Activated T-cell treated with anti-CD3 and anti-CD28 coated beads, Interleukin-2, amount 50 U/mL, for 24 hours (primary cell): Measurements from ENCODE around the gene GNA12.
A peak's percentile ranks its signal among the peaks of the same experiment; 100 is the strongest.
"Not testable (repeated sequence)": the region's sequence is repeated elsewhere in the genome, so short reads cannot be mapped to it uniquely, and the experiment has no call there.

ENCODE experiments used
- DNase-seq: peaks from one replicate; pipeline ENCODE4 v3.0.0-alpha.2; 2020
- H3K27ac Mint-ChIP-seq: 2 replicates; pipeline ENCODE4 v1.8.0; 2020; ENCODE audit warnings: mild to moderate bottlenecking, mixed read lengths
- H3K27me3 Mint-ChIP-seq: 2 replicates; pipeline ENCODE4 v1.8.0; 2020; ENCODE audit warnings: mixed read lengths
- H3K36me3 Mint-ChIP-seq: 2 replicates; pipeline ENCODE4 v1.8.0; 2020; ENCODE audit warnings: low read depth, mixed read lengths
- H3K4me1 Mint-ChIP-seq: 2 replicates; pipeline ENCODE4 v1.8.0; 2020; ENCODE audit warnings: low read depth, mixed read lengths
- H3K4me3 Mint-ChIP-seq: 2 replicates; pipeline ENCODE4 v1.8.0; 2020; ENCODE audit warnings: mild to moderate bottlenecking, moderate library complexity, mixed read lengths
- H3K9me3 Mint-ChIP-seq: 2 replicates; pipeline ENCODE4 v1.8.0; 2020; ENCODE audit warnings: mixed read lengths

Gene GNA12

DNA sequence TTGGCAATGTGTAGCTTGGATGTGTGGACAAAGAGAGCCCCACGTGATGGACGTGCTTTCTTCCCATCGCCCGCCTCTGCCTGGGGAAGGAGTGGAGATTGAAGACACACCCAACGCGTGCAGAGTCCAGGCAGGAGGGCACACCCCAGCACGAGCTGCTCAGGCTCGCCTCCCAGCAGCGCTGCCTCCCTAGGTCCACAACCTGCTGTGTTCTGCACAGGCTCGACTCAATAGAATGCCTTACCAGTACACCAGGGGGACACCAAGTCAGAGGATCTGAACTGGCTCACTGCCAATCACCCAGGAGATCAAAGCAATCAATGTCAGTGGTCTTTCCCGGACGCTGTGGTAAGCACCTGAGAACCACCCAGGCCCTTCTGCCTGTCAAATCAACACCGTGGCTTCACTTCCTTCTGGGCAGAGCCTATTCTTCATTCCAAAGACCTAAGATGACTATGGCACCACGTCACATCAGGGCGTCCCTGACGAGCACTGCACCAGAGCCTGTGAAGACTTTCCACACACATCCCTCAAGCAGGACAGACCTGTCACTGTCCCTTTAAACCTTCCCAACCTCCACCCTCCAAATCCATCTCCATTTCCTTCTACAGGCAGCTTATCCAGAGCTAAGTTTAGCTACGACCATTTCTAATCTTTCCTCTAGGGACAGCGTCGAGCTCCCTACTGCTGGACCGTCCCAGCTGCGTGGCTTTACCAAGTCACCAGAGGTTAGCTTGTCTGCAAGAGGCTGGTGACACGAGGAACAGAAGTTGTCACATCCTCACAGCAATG, 83.8 kb downstream of the GNA12 start:
- peaks cover 5% of the 10 kb centered on the region for H3K9me3 Mint-ChIP-seq
- no peak overlapping the region for H3K4me3 Mint-ChIP-seq
- peaks cover 38% of the 10 kb centered on the region for H3K36me3 Mint-ChIP-seq
- DNase-seq, result no peak
- no peaks in the 10 kb centered on the region for H3K27me3 Mint-ChIP-seq
- H3K4me1 Mint-ChIP-seq, result peaks cover 55% of the 10 kb centered on the region
- peak overlapping the region; percentile 70 for H3K27ac Mint-ChIP-seq

GRCh38 chr7:2759736-2760097, 84.4 kb downstream of the GNA12 start:
- peaks cover 57% of the 10 kb centered on the region for H3K4me1 Mint-ChIP-seq
- peak overlapping the region; percentile 34 for H3K27ac Mint-ChIP-seq
- no peak for DNase-seq
- H3K36me3 Mint-ChIP-seq, result peaks cover 42% of the 10 kb centered on the region
- H3K27me3 Mint-ChIP-seq, result no peaks in the 10 kb centered on the region
- H3K9me3 Mint-ChIP-seq, result peaks cover 5% of the 10 kb centered on the region
- no peak overlapping the region for H3K4me3 Mint-ChIP-seq

DNA sequence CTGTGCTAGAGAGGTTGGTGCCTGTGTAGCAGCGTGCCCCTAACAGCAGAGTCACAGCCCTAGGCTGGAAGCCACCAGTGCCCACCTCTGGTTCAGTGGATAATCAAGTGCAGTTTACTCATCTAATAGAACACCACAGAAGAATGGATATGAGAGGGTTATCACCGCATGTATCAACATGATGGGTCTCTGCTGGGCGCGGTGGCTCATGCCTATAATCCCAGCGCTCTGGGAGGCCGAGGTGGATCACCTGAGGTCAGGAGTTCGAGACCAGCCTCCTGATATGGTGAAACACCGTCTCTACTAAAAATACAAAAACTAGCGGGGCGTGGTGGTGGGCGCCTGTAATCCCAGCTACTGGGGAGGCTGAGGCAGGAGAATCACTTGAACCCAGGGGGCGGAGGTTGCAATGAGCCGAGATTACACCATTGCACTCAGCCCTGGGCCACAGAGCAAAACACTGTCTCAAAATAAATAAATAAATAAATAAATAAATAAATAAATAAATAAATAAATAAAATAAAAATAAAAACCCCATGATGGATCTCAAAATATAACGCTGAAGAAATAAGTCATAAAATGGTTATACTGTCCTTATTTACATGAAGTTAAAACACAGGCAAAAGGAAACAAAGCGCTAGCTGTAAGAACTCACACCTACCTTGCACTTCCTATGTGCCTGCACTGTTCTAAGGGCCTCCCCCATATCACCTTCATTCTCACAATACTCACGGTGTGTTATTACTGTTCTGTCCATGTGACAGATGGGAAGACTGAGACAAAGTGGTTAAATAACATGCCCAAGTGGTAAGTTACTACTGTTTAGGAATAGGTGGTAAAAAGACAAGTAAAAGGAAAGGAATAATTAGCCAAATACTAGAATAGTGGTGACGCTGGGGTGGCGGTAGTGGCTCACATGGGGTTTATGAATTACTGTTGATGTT, 85.2 kb downstream of the GNA12 start:
- Mint-ChIP-seq H3K27ac (peak overlapping the region; percentile 98), H3K4me1 (peaks cover 57% of the 10 kb centered on the region), H3K9me3 (peaks cover 5% of the 10 kb centered on the region), H3K27me3 (no peaks in the 10 kb centered on the region), H3K36me3 (peaks cover 41% of the 10 kb centered on the region), H3K4me3 (peak overlapping the region; percentile 70)
- DNase-seq, result no peak

- H3K36me3 Mint-ChIP-seq, result peaks cover 41% of the 10 kb centered on the region
- H3K27me3 Mint-ChIP-seq, result no peaks in the 10 kb centered on the region
- H3K4me1 Mint-ChIP-seq, result peaks cover 57% of the 10 kb centered on the region
- peak overlapping the region; percentile 98 for H3K27ac Mint-ChIP-seq
- peaks cover 5% of the 10 kb centered on the region for H3K9me3 Mint-ChIP-seq
- peak; percentile 77 for DNase-seq
- H3K4me3 Mint-ChIP-seq, result peak overlapping the region; percentile 70
Observed at GRCh38 chr7:2757904-2758672, 86.0 kb downstream of the GNA12 start.

DNA sequence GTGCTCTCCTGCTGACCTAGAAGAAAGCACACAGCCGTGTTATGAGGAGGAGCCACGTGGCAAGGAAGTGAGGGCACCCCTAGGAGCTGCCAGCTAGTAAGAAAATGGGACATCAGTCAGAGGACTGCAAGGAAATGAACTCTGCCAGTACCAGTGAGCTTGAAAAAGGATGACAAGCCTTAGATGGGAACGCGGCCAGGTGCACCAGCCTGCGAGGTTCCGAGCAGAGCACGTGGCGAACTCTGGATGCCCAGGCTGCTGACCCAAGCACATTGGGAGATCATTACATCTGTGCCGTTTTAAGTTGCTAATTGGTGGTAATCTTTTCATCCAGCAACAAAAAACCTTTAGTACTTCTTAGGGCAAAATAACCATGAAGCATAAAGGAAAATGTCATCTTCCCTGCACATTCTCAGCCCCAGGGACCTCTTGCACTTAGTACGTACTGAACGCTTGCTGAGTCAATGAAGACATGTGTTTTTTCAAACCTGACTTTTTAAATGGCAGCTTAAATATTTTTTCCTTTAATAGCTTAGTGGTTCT, 86.7 kb downstream of the GNA12 start:
- no peaks in the 10 kb centered on the region for H3K27me3 Mint-ChIP-seq
- H3K27ac Mint-ChIP-seq, result peak overlapping the region; percentile 98
- H3K36me3 Mint-ChIP-seq, result peaks cover 41% of the 10 kb centered on the region
- H3K9me3 Mint-ChIP-seq, result peaks cover 5% of the 10 kb centered on the region
- H3K4me1 Mint-ChIP-seq, result peaks cover 57% of the 10 kb centered on the region
- H3K4me3 Mint-ChIP-seq, result peak overlapping the region; percentile 70
- no peak for DNase-seq

- Mint-ChIP-seq H3K36me3 (peaks cover 29% of the 10 kb centered on the region), H3K27ac (no peak overlapping the region)
- no peak for DNase-seq
Observed at GRCh38 chr7:2755531-2755930, 88.6 kb downstream of the GNA12 start.

GRCh38 chr7:2754912-2755311, 89.2 kb downstream of the GNA12 start:
- Mint-ChIP-seq H3K27ac (no peak overlapping the region), H3K4me3 (no peak overlapping the region), H3K36me3 (peaks cover 27% of the 10 kb centered on the region), H3K9me3 (peaks cover 5% of the 10 kb centered on the region), H3K27me3 (no peaks in the 10 kb centered on the region), H3K4me1 (peaks cover 41% of the 10 kb centered on the region)
- no peak for DNase-seq

More at GRCh38 chr7:2755531-2755930, 88.6 kb downstream of the GNA12 start:
- Mint-ChIP-seq H3K4me1 (peaks cover 47% of the 10 kb centered on the region), H3K9me3 (peaks cover 5% of the 10 kb centered on the region), H3K27me3 (no peaks in the 10 kb centered on the region), H3K4me3 (no peak overlapping the region)

DNA sequence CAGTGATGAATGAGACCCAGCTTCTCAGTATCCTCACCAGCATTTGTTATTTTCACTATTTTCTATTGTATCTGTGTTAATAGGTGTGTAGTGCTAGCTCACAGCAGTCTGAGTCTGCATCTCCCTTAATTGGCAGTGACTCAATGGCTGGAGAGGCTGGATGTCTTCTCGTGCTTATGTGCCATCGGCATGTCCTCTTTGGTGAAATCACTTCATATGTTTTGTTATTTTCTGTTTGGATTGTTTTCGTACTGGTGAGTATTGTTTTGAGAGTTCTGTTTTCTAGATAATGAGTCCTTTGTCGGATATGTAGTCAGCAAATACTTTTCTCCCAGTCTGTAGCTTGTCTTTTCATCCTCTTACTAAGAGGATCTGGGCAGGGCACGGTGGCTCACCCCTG, 90.0 kb downstream of the GNA12 start:
- peaks cover 32% of the 10 kb centered on the region for H3K4me1 Mint-ChIP-seq
- H3K9me3 Mint-ChIP-seq, result peaks cover 5% of the 10 kb centered on the region
- no peaks in the 10 kb centered on the region for H3K27me3 Mint-ChIP-seq
- DNase-seq, result no peak
- H3K36me3 Mint-ChIP-seq, result peaks cover 28% of the 10 kb centered on the region
- no peak overlapping the region for H3K4me3 Mint-ChIP-seq
- no peak overlapping the region for H3K27ac Mint-ChIP-seq

GRCh38 chr7:2753148-2753547, 91.0 kb downstream of the GNA12 start:
- DNase-seq, result no peak
- H3K4me3 Mint-ChIP-seq, result no peak overlapping the region
- H3K27ac Mint-ChIP-seq, result no peak overlapping the region
- peaks cover 25% of the 10 kb centered on the region for H3K36me3 Mint-ChIP-seq
- no peaks in the 10 kb centered on the region for H3K27me3 Mint-ChIP-seq
- H3K9me3 Mint-ChIP-seq, result no peaks in the 10 kb centered on the region
- H3K4me1 Mint-ChIP-seq, result peaks cover 25% of the 10 kb centered on the region

GRCh38 chr7:2751086-2751485, 93.0 kb downstream of the GNA12 start:
- H3K36me3 Mint-ChIP-seq, result peaks cover 14% of the 10 kb centered on the region
- H3K27ac Mint-ChIP-seq, result no peak overlapping the region
- no peaks in the 10 kb centered on the region for H3K9me3 Mint-ChIP-seq
- peaks cover 7% of the 10 kb centered on the region for H3K4me1 Mint-ChIP-seq
- no peak overlapping the region for H3K4me3 Mint-ChIP-seq
- H3K27me3 Mint-ChIP-seq, result no peaks in the 10 kb centered on the region
- no peak for DNase-seq

DNA sequence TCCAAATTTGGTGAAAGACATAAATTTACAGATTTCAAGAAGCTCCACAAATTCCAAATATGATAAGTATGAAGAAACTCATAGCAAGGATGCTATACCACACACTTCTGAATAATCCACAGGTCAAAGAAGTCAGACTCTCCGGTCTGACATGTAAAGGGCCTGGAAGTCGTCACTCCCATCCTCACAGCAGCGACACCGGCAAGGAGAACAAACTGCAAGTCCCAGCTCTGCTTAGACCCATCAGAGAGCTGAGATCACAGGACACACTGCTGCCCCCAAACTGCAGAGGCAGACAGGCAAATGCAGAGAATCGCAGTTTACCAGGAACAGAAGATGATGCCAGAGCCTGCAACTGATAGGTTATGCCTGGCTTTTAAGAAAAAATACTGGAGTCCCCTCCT, 94.1 kb downstream of the GNA12 start:
- Mint-ChIP-seq H3K9me3 (no peaks in the 10 kb centered on the region), H3K36me3 (peaks cover 4% of the 10 kb centered on the region), H3K27ac (no peak overlapping the region), H3K4me1 (peaks cover under 1% of the 10 kb centered on the region), H3K27me3 (no peaks in the 10 kb centered on the region), H3K4me3 (no peak overlapping the region)
- DNase-seq, result peak; percentile 7

GRCh38 chr7:2748684-2749083, 95.4 kb downstream of the GNA12 start:
- H3K27me3 Mint-ChIP-seq, H3K36me3 Mint-ChIP-seq, H3K27ac Mint-ChIP-seq, H3K4me3 Mint-ChIP-seq, H3K9me3 Mint-ChIP-seq, DNase-seq, H3K4me1 Mint-ChIP-seq: not testable (repeated sequence)

GRCh38 chr7:2743523-2744185, 100.5 kb downstream of the GNA12 start:
- not testable (repeated sequence) for H3K36me3 Mint-ChIP-seq, H3K4me3 Mint-ChIP-seq, H3K27ac Mint-ChIP-seq, H3K27me3 Mint-ChIP-seq, H3K4me1 Mint-ChIP-seq, H3K9me3 Mint-ChIP-seq
- DNase-seq, result peak; percentile 21
